Liver (tissue), 9 donors: ENCODE measurements around the gene KLK12. TPM values are rescaled to one million over a fixed set of nuclear protein-coding genes. Genes with fewer than 3 reads are reported as not detected.

Experiments
- DNase-seq: peaks from one replicate; pipeline ENCODE4 v3.0.0-alpha.2; 2017; ENCODE audit warnings: low spot score
- H3K27ac ChIP-seq, 2 donors: one replicate each; pipeline ENCODE4 v1.7.0; 2013; ENCODE audit warnings: inconsistent platforms in 2 of 2, low read length in 2 of 2, control low read depth in 1 of 2, low read depth in 1 of 2, mild to moderate bottlenecking in 1 of 2
- H3K27me3 ChIP-seq, 4 donors: one replicate each; pipeline versions ENCODE4 v1.6.1 to v1.7.0; 2013; ENCODE audit warnings: low read length in 3 of 4, inconsistent platforms in 1 of 4, mild to moderate bottlenecking in 1 of 4, moderate library complexity in 1 of 4; ENCODE audit not compliant: control insufficient read depth in 4 of 4, insufficient read depth in 4 of 4
- H3K36me3 ChIP-seq, 4 donors: one replicate each; pipeline versions ENCODE4 v1.6.1 to v1.7.0; 2013; ENCODE audit warnings: low read length in 3 of 4, mild to moderate bottlenecking in 3 of 4, low read depth in 1 of 4, moderate library complexity in 1 of 4; ENCODE audit not compliant: control insufficient read depth in 4 of 4, insufficient read depth in 3 of 4
- H3K4me1 ChIP-seq, 4 donors: one replicate each; pipeline versions ENCODE4 v1.6.1 to v1.7.0; 2013; ENCODE audit warnings: low read length in 3 of 4, mild to moderate bottlenecking in 3 of 4, moderate library complexity in 1 of 4; ENCODE audit not compliant: control insufficient read depth in 4 of 4, insufficient read depth in 4 of 4
- H3K4me3 ChIP-seq, 3 donors: one replicate each; pipeline versions ENCODE4 v1.6.1 to v1.7.0; 2013; ENCODE audit warnings: low read length in 3 of 3, control low read depth in 1 of 3, low read depth in 1 of 3, mild to moderate bottlenecking in 1 of 3
- H3K9ac ChIP-seq, 2 donors: one replicate each; pipeline ENCODE4 v1.7.0; 2013; ENCODE audit warnings: low read length in 2 of 2, mild to moderate bottlenecking in 2 of 2, moderate library complexity in 2 of 2, control low read depth in 1 of 2, low read depth in 1 of 2
- H3K9me3 ChIP-seq, 4 donors: one replicate each; pipeline versions ENCODE4 v1.6.1 to v1.7.0; 2013; ENCODE audit warnings: low read length in 3 of 4; ENCODE audit not compliant: control insufficient read depth in 4 of 4
- CTCF ChIP-seq: fragments of 150-350 bp; IDR thresholded peaks from 2 replicates; pipeline ENCODE4 v1.5.1; 2017; ENCODE audit warnings: improper control_type of control experiment, low read depth, low read length; ENCODE audit not compliant: missing input control
- EGR1 ChIP-seq, 2 donors: IDR thresholded peaks; 2 replicates each; pipeline ENCODE4 v1.6.1; 2016 to 2018; ENCODE audit warnings: antibody characterized with exemption in 2 of 2, low read depth in 2 of 2
- FOXA1 ChIP-seq: IDR thresholded peaks from 2 replicates; pipeline ENCODE4 v1.6.1; 2016; ENCODE audit warnings: antibody characterized with exemption
- FOXA2 ChIP-seq: IDR thresholded peaks from 2 replicates; pipeline ENCODE4 v1.6.1; 2016; ENCODE audit warnings: antibody characterized with exemption
- GABPA ChIP-seq, 2 donors: IDR thresholded peaks in 1 of 2; conservative IDR thresholded peaks in 1 of 2; 2 replicates each; pipeline ENCODE4 v1.6.1; 2016; ENCODE audit warnings: antibody characterized with exemption in 2 of 2, mild to moderate bottlenecking in 1 of 2, moderate library complexity in 1 of 2
- HNF4A ChIP-seq, 2 donors: conservative IDR thresholded peaks; 2 replicates each; pipeline ENCODE4 v1.6.1; 2016; ENCODE audit warnings: antibody characterized with exemption in 2 of 2, mild to moderate bottlenecking in 2 of 2
- HNF4G ChIP-seq: IDR thresholded peaks from 2 replicates; pipeline ENCODE4 v1.6.1; 2016; ENCODE audit warnings: antibody characterized with exemption
- JUND ChIP-seq, 2 donors: IDR thresholded peaks; 2 replicates each; pipeline ENCODE4 v1.6.1; 2016; ENCODE audit warnings: antibody characterized with exemption in 2 of 2
- MAX ChIP-seq: IDR thresholded peaks from 2 replicates; pipeline ENCODE4 v1.6.1; 2016; ENCODE audit warnings: antibody characterized with exemption
- NR2F2 ChIP-seq: IDR thresholded peaks from 2 replicates; pipeline ENCODE4 v1.6.1; 2016; ENCODE audit warnings: antibody characterized with exemption
- RAD21 ChIP-seq, 2 donors: IDR thresholded peaks; 2 replicates each; pipeline ENCODE4 v1.6.1; 2016; ENCODE audit warnings: antibody characterized with exemption in 2 of 2, mild to moderate bottlenecking in 2 of 2
- REST ChIP-seq: IDR thresholded peaks from 2 replicates; pipeline ENCODE4 v1.6.1; 2016; ENCODE audit warnings: antibody characterized with exemption, mild to moderate bottlenecking
- RXRA ChIP-seq, 2 donors: IDR thresholded peaks; 2 replicates each; pipeline ENCODE4 v1.6.1; 2017 to 2018; ENCODE audit warnings: antibody characterized with exemption in 2 of 2, mild to moderate bottlenecking in 1 of 2
- SP1 ChIP-seq: IDR thresholded peaks from 2 replicates; pipeline ENCODE4 v1.6.1; 2018; ENCODE audit warnings: antibody characterized with exemption, mild to moderate bottlenecking
- TAF1 ChIP-seq: conservative IDR thresholded peaks from 2 replicates; pipeline ENCODE4 v1.6.1; 2016; ENCODE audit warnings: antibody characterized with exemption, mild to moderate bottlenecking
- YY1 ChIP-seq: IDR thresholded peaks from 2 replicates; pipeline ENCODE4 v1.6.1; 2016; ENCODE audit warnings: antibody characterized with exemption, mild to moderate bottlenecking
- ZBTB33 ChIP-seq: IDR thresholded peaks from 2 replicates; pipeline ENCODE4 v1.6.1; 2016; ENCODE audit warnings: antibody characterized with exemption
- WGBS: extraction: QIAGEN DNeasy Blood & Tissue Kit; methylation state at CpG from one replicate; pipeline ENCODE4 v1.1.7; 2013; 5-methylcytosine and 5-hydroxymethylcytosine counted together
- polyA plus RNA-seq, 2 donors: library from polyadenylated mRNA; stranded (reverse) in 1 of 2; unstranded in 1 of 2; fragments of 200-250 nt in 1 of 2; fragments of >200 nt in 1 of 2; fragmentation: Nextera tagmentation in 1 of 2; extraction: Ambion mirVana in 1 of 2; gene quantifications; one replicate each; pipeline versions ENCODE4 v1.2.1 to v1.2.3, GENCODE V29; 2013 to 2015
- total RNA-seq, 2 donors: library from RNA; depleted of rRNA; stranded (reverse); fragments of >200 nt; gene quantifications; one replicate each; pipeline ENCODE4 v1.2.3, GENCODE V29; 2014
- TF ChIP-seq, protein P1 (sequence below): IDR thresholded peaks from 2 replicates; pipeline ENCODE4 v1.6.1; 2016; ENCODE audit warnings: antibody characterized with exemption
- donor health status: healthy.
- donor health status: healthy.
- donor health status: healthy.
- donor health status: healthy.
- donor health status: healthy.

The KLK12 gene
- total and polyA plus RNA-seq, 4 donors: not detected

GRCh38 chr19:51002542-51003311, 32.1 kb downstream of the KLK12 start:
- no peaks in the 10 kb centered on the region for H3K36me3 ChIP-seq
- H3K27me3 ChIP-seq: peaks cover 0 to 4% (median under 1%) of the 10 kb centered on the region in 4 donors
- no peak overlapping the region for H3K4me3 ChIP-seq
- 63% methylated on average over 42 of the region's 42 CpGs for WGBS
- no peaks in the 10 kb centered on the region for H3K4me1 ChIP-seq
- H3K9me3 ChIP-seq: no peaks in the 10 kb centered on the region
- H3K9ac ChIP-seq: no peak overlapping the region
- H3K27ac ChIP-seq: no peak overlapping the region
- TF ChIP-seq JUND (IDR thresholded peaks at IDR 0.05): no peak
- no peak for TF ChIP-seq GABPA (IDR thresholded peaks at IDR 0.05 in 1 of 2, conservative IDR thresholded peaks at IDR 0.05 in 1 of 2)
- no peak for TF ChIP-seq NR2F2
- TF ChIP-seq TAF1: no peak
- TF ChIP-seq SP1: no peak
- no peak for TF ChIP-seq MAX
- TF ChIP-seq FOXA2: no peak
- TF ChIP-seq RXRA (IDR thresholded peaks at IDR 0.05): no peak
- TF ChIP-seq EGR1 (IDR thresholded peaks at IDR 0.05; ENCODE audit: low read depth in 2 of 2): no peak
- no peak for TF ChIP-seq HNF4G
- TF ChIP-seq CTCF: no peak
- TF ChIP-seq, protein P1, sequence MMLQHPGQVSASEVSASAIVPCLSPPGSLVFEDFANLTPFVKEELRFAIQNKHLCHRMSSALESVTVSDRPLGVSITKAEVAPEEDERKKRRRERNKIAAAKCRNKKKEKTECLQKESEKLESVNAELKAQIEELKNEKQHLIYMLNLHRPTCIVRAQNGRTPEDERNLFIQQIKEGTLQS: no peak
- no peak for TF ChIP-seq FOXA1
- TF ChIP-seq YY1: no peak
- TF ChIP-seq ZBTB33: no peak
- DNase-seq: no peak

DNA sequence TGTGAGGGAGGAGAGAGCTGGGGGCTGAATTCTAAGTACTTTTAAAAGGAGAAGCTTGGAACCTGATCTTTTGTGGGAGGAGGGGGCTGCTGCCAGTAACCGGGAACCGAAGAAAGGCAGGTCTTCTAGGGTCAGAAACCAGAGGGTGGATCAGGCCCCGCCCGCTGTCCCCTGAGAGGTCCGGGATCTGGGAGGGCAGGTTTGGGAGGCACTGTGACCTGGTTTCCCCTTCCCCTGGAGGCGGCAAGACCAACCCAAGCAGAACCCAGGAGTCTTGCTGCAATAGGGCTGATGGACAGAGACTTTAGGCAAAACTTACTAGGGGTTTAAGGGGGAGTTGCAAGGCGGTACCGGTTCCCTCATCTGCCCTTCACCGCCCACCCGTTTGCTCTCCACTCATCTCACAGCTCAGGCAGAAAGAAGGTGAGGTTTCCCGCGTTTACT, 32.7 kb downstream of the KLK12 start:
- Histone ChIP-seq H3K27me3 (peaks cover 0 to 4% (median under 1%) of the 10 kb centered on the region in 4 donors), H3K27ac (no peak overlapping the region), H3K9ac (no peak overlapping the region), H3K4me1 (no peaks in the 10 kb centered on the region), H3K4me3 (no peak overlapping the region), H3K9me3 (no peaks in the 10 kb centered on the region), H3K36me3 (no peaks in the 10 kb centered on the region)
- TF ChIP-seq MAX: no peak
- TF ChIP-seq FOXA2: no peak
- TF ChIP-seq RAD21 (IDR thresholded peaks at IDR 0.05): no peak
- TF ChIP-seq HNF4A (conservative IDR thresholded peaks at IDR 0.05): no peak
- no peak for TF ChIP-seq EGR1 (IDR thresholded peaks at IDR 0.05; ENCODE audit: low read depth in 2 of 2)
- TF ChIP-seq REST: no peak
- TF ChIP-seq, protein P1: no peak
- TF ChIP-seq GABPA (IDR thresholded peaks at IDR 0.05 in 1 of 2, conservative IDR thresholded peaks at IDR 0.05 in 1 of 2): no peak
- TF ChIP-seq HNF4G: no peak
- TF ChIP-seq CTCF: no peak
- TF ChIP-seq JUND (IDR thresholded peaks at IDR 0.05): no peak
- TF ChIP-seq TAF1: no peak
- TF ChIP-seq FOXA1: no peak
- no peak for TF ChIP-seq YY1
- no peak for DNase-seq
- 54% methylated on average over 12 of the region's 12 CpGs for WGBS
